Measurements from ENCODE around the gene CYP17A1.
"Not testable (repeated sequence)": the region's sequence is repeated elsewhere in the genome, so short reads cannot be mapped to it uniquely, and the experiment has no call there.

CYP17A1 gene

GRCh38 chr10:102837230-102837721, at the start of gene CYP17A1:
Gene CYP17A1, minus strand, starts transcription at chr10:102837413. Its CDS starts 52 bp downstream, at chr10:102837361.
- no peak for DNase-seq

GRCh38 chr10:102880256-102880655, 43.0 kb upstream of the CYP17A1 start:
- DNase-seq, result no peak

- DNase-seq, result no peak
Observed at GRCh38 chr10:102878629-102879028, 41.4 kb upstream of the CYP17A1 start.

GRCh38 chr10:102876747-102877153, 39.5 kb upstream of the CYP17A1 start:
- DNase-seq, result no peak

GRCh38 chr10:102872163-102872562, 35.0 kb upstream of the CYP17A1 start:
- no peak for DNase-seq

- no peak for DNase-seq
Observed at GRCh38 chr10:102870221-102870620, 33.0 kb upstream of the CYP17A1 start.

- no peak for DNase-seq
Observed at GRCh38 chr10:102869258-102870198, 32.3 kb upstream of the CYP17A1 start, which contains the start of gene AS3MT. Gene AS3MT, plus strand, starts transcription at chr10:102869470. Its CDS starts 123 bp downstream, at chr10:102869593.

- DNase-seq, result no peak
Observed at GRCh38 chr10:102868911-102869257, 31.7 kb upstream of the CYP17A1 start.

- no peak for DNase-seq
Observed at GRCh38 chr10:102865620-102866019, 28.4 kb upstream of the CYP17A1 start.

GRCh38 chr10:102863660-102864059, 26.4 kb upstream of the CYP17A1 start:
- DNase-seq, result no peak

GRCh38 chr10:102859911-102860310, 22.7 kb upstream of the CYP17A1 start:
- no peak for DNase-seq

- DNase-seq, result no peak
Observed at GRCh38 chr10:102856758-102857424, 19.7 kb upstream of the CYP17A1 start.

- DNase-seq, result not testable (repeated sequence)
Observed at GRCh38 chr10:102855731-102856436, 18.7 kb upstream of the CYP17A1 start.

GRCh38 chr10:102853237-102853636, 16.0 kb upstream of the CYP17A1 start:
- DNase-seq, result not testable (repeated sequence)

- no peak for DNase-seq
Observed at GRCh38 chr10:102850025-102850518, 12.9 kb upstream of the CYP17A1 start.

- DNase-seq, result no peak
Observed at GRCh38 chr10:102845352-102845902, 8.2 kb upstream of the CYP17A1 start.

- DNase-seq, result not testable (repeated sequence)
Observed at GRCh38 chr10:102844190-102844776, 7.1 kb upstream of the CYP17A1 start.

- not testable (repeated sequence) for DNase-seq
Observed at GRCh38 chr10:102843139-102843538, 5.9 kb upstream of the CYP17A1 start.

GRCh38 chr10:102841827-102842345, 4.7 kb upstream of the CYP17A1 start:
- DNase-seq, result no peak

- not testable (repeated sequence) for DNase-seq
Observed at GRCh38 chr10:102838276-102838927, 1.2 kb upstream of the CYP17A1 start.

GRCh38 chr10:102835007-102835482, 2.2 kb downstream of the CYP17A1 start:
- DNase-seq, result no peak
